ENCODE data around the gene ANKRD40CL.

The ANKRD40CL gene

GRCh38 chr17:50787106-50787505 is 19.8 kb upstream of the ANKRD40CL start:
- DNase-seq (ENCODE audit: low spot score) = no peak

- DNase-seq (ENCODE audit: low spot score) = peak; percentile 70
These were observed 18.7 kb upstream of the ANKRD40CL start for GRCh38 chr17:50785946-50786570.

GRCh38 chr17:50785126-50785525 is 17.8 kb upstream of the ANKRD40CL start:
- DNase-seq (ENCODE audit: low spot score) = no peak

GRCh38 chr17:50783905-50784304 is 16.6 kb upstream of the ANKRD40CL start:
- DNase-seq (ENCODE audit: low spot score) = no peak

GRCh38 chr17:50783193-50783660 is 15.9 kb upstream of the ANKRD40CL start:
- peak; percentile 96 for DNase-seq (ENCODE audit: low spot score)

- DNase-seq (ENCODE audit: low spot score) = peak; percentile 46
These were observed 13.8 kb upstream of the ANKRD40CL start for GRCh38 chr17:50781167-50781566.

- DNase-seq (ENCODE audit: low spot score) = no peak
These were observed 12.5 kb upstream of the ANKRD40CL start for GRCh38 chr17:50779747-50780353.

- DNase-seq (ENCODE audit: low spot score) = no peak
These were observed 11.7 kb upstream of the ANKRD40CL start for GRCh38 chr17:50778988-50779387.

- no peak for DNase-seq (ENCODE audit: low spot score)
These were observed 11.2 kb upstream of the ANKRD40CL start for GRCh38 chr17:50778471-50778870.

GRCh38 chr17:50775926-50776325 is 8.6 kb upstream of the ANKRD40CL start:
- DNase-seq (ENCODE audit: low spot score) = no peak

- no peak for DNase-seq (ENCODE audit: low spot score)
These were observed 7.0 kb upstream of the ANKRD40CL start for GRCh38 chr17:50774225-50774803.

- no peak for DNase-seq (ENCODE audit: low spot score)
These were observed 4.9 kb upstream of the ANKRD40CL start for GRCh38 chr17:50771991-50772785.

GRCh38 chr17:50770346-50770745 is 3.0 kb upstream of the ANKRD40CL start:
- no peak for DNase-seq (ENCODE audit: low spot score)

- DNase-seq (ENCODE audit: low spot score) = no peak
These were observed 2.6 kb upstream of the ANKRD40CL start for GRCh38 chr17:50769884-50770283.

- DNase-seq (ENCODE audit: low spot score) = no peak
These were observed 1.0 kb upstream of the ANKRD40CL start for GRCh38 chr17:50768346-50768761.

GRCh38 chr17:50767030-50767429 is 288 bp downstream of the ANKRD40CL start:
- DNase-seq (ENCODE audit: low spot score) = no peak

- DNase-seq (ENCODE audit: low spot score) = no peak
These were observed 895 bp downstream of the ANKRD40CL start for GRCh38 chr17:50766222-50767023.

GRCh38 chr17:50765454-50766221 is 1.7 kb downstream of the ANKRD40CL start:
- DNase-seq (ENCODE audit: low spot score) = no peak

GRCh38 chr17:50764734-50765149 is 2.6 kb downstream of the ANKRD40CL start:
- no peak for DNase-seq (ENCODE audit: low spot score)

- DNase-seq (ENCODE audit: low spot score) = no peak
These were observed 3.4 kb downstream of the ANKRD40CL start for GRCh38 chr17:50763716-50764475.
